ENCODE data around the gene FOXRED1. TPM values are rescaled to one million over a fixed set of nuclear protein-coding genes. Genes with fewer than 3 reads are reported as not detected.
A peak's percentile ranks its signal among the peaks of the same experiment; 100 is the strongest.

FOXRED1 gene
- total RNA-seq, 1 donor: 11.6 TPM

DNA sequence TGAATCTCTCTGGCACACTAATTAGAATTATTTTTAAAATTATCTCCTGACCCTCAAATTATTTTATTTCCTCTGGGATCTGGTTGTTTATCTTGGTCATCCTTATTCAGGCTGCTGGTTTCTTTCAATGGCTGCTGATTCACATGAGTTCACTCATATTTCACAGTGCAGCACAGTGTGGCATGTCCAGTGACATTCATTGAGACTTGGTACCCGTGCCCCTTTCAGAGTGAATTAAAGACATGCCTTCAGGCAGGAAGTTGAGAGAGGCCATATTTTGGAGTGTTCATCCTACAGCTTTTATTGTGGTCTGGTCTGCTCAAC is 48.4 kb downstream of the FOXRED1 start:
- Histone ChIP-seq H4K20me1 (ENCODE audit: insufficient read depth, low read length) (no peaks in the 10 kb centered on the region), H3K9me3 (ENCODE audit: low read depth, low read length) (no peaks in the 10 kb centered on the region), H3K79me2 (ENCODE audit: insufficient read depth, low read length) (no peaks in the 10 kb centered on the region), H3K4me2 (ENCODE audit: insufficient read depth, low read length) (peak overlapping the region; percentile 81), H3K4me1 (ENCODE audit: insufficient read depth, low read length) (peaks cover 26% of the 10 kb centered on the region), H3K36me3 (ENCODE audit: insufficient read depth, low read length) (peaks cover 2% of the 10 kb centered on the region), H3K27ac (ENCODE audit: low read depth, low read length) (peak overlapping the region; percentile 87), H3K27me3 (ENCODE audit: insufficient read depth, low read length) (no peaks in the 10 kb centered on the region), H3K4me3 (ENCODE audit: insufficient read depth, low read length) (peak overlapping the region; percentile 62), H2AFZ (ENCODE audit: low read length) (peak overlapping the region; percentile 93)
- no peak for DNase-seq (ENCODE audit: insufficient read length, low spot score, missing footprints)
- no peak for TF ChIP-seq CTCF (IDR thresholded peaks at IDR 0.05; ENCODE audit: extremely low read depth, low read depth, low read length)

- Histone ChIP-seq H2AFZ (ENCODE audit: low read length) (peak overlapping the region; percentile 93), H3K27me3 (ENCODE audit: insufficient read depth, low read length) (no peaks in the 10 kb centered on the region), H3K4me2 (ENCODE audit: insufficient read depth, low read length) (peak overlapping the region; percentile 81), H3K79me2 (ENCODE audit: insufficient read depth, low read length) (no peaks in the 10 kb centered on the region), H3K9me3 (ENCODE audit: low read depth, low read length) (no peaks in the 10 kb centered on the region), H3K27ac (ENCODE audit: low read depth, low read length) (peak overlapping the region; percentile 87), H4K20me1 (ENCODE audit: insufficient read depth, low read length) (no peaks in the 10 kb centered on the region), H3K4me3 (ENCODE audit: insufficient read depth, low read length) (peak overlapping the region; percentile 62), H3K36me3 (ENCODE audit: insufficient read depth, low read length) (peaks cover 2% of the 10 kb centered on the region), H3K4me1 (ENCODE audit: insufficient read depth, low read length) (peaks cover 26% of the 10 kb centered on the region)
- peak; percentile 76 for DNase-seq (ENCODE audit: insufficient read length, low spot score, missing footprints)
- TF ChIP-seq CTCF (IDR thresholded peaks at IDR 0.05; ENCODE audit: extremely low read depth, low read depth, low read length): no peak
These were observed 49.0 kb downstream of the FOXRED1 start for GRCh38 chr11:126317756-126318573.

DNA sequence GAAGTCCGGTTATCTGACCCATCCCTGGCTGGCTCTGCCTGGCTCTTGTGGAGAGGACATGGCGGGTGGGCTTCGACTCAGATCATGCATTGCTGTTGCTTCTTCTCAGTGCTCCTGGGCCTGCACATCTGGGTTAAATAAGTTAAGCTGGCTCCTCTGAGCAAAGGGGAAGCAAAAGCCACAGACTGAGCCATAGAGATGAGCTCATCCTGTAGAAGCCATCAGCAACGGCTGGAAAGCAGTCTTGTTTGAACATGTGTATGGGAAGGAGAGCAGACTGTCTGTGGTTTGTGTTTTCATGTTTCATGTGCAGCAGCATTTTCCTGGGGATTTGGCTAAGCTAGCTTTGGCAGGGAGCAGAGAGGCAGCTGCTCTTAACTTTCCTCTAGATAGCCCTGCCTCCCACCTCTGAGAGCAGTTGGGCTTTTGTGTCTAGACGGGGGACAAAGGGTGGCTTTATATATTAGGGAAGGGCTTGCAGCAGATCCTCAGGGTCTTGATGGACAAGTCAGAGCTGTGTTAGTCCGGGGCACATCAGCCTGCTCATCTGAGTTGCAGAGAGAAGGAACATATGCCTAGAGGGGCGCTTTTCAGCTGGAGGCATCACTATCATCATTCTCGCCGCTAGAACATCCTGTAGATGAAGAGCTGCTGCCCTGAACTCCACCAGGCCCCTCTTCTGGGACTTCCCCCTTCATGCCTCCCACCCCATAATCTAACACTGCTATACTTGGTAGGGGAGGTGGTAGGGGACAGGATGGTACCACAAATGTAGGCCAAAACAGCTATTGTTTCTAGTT is 49.8 kb downstream of the FOXRED1 start:
- Histone ChIP-seq H3K4me1 (ENCODE audit: insufficient read depth, low read length) (peaks cover 26% of the 10 kb centered on the region), H4K20me1 (ENCODE audit: insufficient read depth, low read length) (no peaks in the 10 kb centered on the region), H3K27ac (ENCODE audit: low read depth, low read length) (peak overlapping the region; percentile 87), H3K9me3 (ENCODE audit: low read depth, low read length) (no peaks in the 10 kb centered on the region), H3K27me3 (ENCODE audit: insufficient read depth, low read length) (no peaks in the 10 kb centered on the region), H3K4me3 (ENCODE audit: insufficient read depth, low read length) (peak overlapping the region; percentile 62), H2AFZ (ENCODE audit: low read length) (peak overlapping the region; percentile 93), H3K36me3 (ENCODE audit: insufficient read depth, low read length) (peaks cover 2% of the 10 kb centered on the region), H3K4me2 (ENCODE audit: insufficient read depth, low read length) (peak overlapping the region; percentile 81), H3K79me2 (ENCODE audit: insufficient read depth, low read length) (no peaks in the 10 kb centered on the region)
- peak; percentile 94 for DNase-seq (ENCODE audit: insufficient read length, low spot score, missing footprints)
- TF ChIP-seq CTCF (IDR thresholded peaks at IDR 0.05; ENCODE audit: extremely low read depth, low read depth, low read length): no peak

DNA sequence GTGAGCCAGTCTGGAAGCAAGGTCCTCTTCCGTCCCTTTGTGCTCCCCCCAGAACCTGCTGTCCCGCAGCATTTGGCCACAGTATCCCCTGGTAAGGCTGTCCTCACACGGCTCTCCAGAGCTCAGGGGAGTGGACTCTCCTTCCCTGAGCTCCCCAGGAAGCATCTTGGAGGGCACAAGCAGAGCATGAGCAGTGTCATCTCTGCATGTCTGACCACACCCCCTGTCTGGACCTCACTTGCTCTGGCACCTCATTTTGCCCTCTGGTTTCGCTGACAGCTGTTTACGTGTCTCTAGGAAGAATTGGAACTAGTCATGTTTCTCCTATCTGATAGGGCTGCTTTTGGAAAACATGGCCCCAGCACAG is 50.4 kb downstream of the FOXRED1 start:
- Histone ChIP-seq H4K20me1 (ENCODE audit: insufficient read depth, low read length) (no peaks in the 10 kb centered on the region), H3K4me2 (ENCODE audit: insufficient read depth, low read length) (no peak overlapping the region), H3K27ac (ENCODE audit: low read depth, low read length) (peak overlapping the region; percentile 87), H3K9me3 (ENCODE audit: low read depth, low read length) (no peaks in the 10 kb centered on the region), H3K79me2 (ENCODE audit: insufficient read depth, low read length) (no peaks in the 10 kb centered on the region), H3K27me3 (ENCODE audit: insufficient read depth, low read length) (no peaks in the 10 kb centered on the region), H3K4me1 (ENCODE audit: insufficient read depth, low read length) (peaks cover 26% of the 10 kb centered on the region), H3K4me3 (ENCODE audit: insufficient read depth, low read length) (no peak overlapping the region), H2AFZ (ENCODE audit: low read length) (peak overlapping the region; percentile 93), H3K36me3 (ENCODE audit: insufficient read depth, low read length) (peaks cover 2% of the 10 kb centered on the region)
- no peak for TF ChIP-seq CTCF (IDR thresholded peaks at IDR 0.05; ENCODE audit: extremely low read depth, low read depth, low read length)
- no peak for DNase-seq (ENCODE audit: insufficient read length, low spot score, missing footprints)
